ENCODE results near the gene NTSR1.

DNA sequence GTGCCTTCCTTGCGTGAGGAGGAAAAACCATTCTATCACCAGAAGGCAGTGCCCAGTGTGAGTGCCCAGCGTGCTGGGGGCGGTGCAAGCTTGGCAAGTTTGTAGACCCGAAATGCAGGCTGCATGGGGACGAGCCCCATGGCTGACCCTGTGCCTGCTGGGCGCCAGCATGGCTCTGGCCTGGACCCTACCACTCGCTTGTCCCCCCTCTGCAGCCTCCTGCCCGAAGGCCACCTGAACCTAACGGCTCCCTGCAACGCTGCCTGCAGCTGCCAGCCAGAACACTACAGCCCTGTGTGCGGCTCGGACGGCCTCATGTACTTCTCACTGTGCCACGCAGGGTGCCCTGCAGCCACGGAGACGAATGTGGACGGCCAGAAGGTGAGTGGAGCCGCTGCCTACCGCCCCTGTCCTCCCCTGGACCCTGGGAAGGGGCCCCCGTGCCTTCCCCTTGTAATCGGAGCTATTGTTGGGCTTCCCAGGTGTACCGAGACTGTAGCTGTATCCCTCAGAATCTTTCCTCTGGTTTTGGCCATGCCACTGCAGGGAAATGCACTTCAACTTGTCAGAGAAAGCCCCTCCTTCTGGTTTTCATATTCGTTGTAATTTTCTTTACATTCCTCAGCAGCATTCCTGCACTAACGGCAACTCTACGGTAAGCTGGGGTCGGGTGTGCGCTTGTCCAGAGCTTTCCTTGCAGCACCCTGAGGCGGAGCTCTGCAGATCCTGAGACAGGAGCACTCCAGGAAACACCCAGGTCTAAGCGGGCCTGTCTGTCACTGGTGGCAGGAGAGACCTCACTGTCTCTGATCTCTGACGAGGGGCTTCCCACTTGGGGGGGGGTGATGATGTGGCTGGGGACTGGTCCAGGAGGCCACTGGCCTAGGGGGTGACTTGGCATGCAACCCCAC is 40.9 kb upstream of the NTSR1 start:
- TF ChIP-seq CTCF (conservative IDR thresholded peaks at IDR 0.05), result no peak
- TF ChIP-seq ZFX (IDR thresholded peaks at IDR 0.05), result no peak

All from C4-2B (cell line).